SK-N-SH (cell line): ENCODE measurements around the gene TCF3. TPM values are rescaled to one million over a fixed set of nuclear protein-coding genes. Genes with fewer than 3 reads are reported as not detected.
"Not testable (repeated sequence)": the region's sequence is repeated elsewhere in the genome, so short reads cannot be mapped to it uniquely, and the experiment has no call there.

ENCODE experiments used
- CTCF ChIA-PET: fragments of 300-600, 350-600 bp; formaldehyde crosslinking; extraction: SDS; loops from one replicate; lab custom pipeline; 2021; lab: Yijun Ruan, JAX
- POLR2A ChIA-PET: fragments of 350-600 bp; sonication (Branson Sonifier 250); formaldehyde crosslinking; extraction: SDS; loops from one replicate; lab custom pipeline; 2020; ENCODE audit warnings: antibody characterized with exemption, inconsistent platforms; lab: Yijun Ruan, JAX
- DNase-seq: peaks from one replicate; pipeline ENCODE4 v3.0.0; 2012
- H2AFZ ChIP-seq: fragments of 200-600 bp; sonication (generic); 2 replicates; pipeline ENCODE4 v1.8.1; 2016; ENCODE audit warnings: antibody characterized with exemption, mild to moderate bottlenecking, low read depth
- H3F3A ChIP-seq: fragments of 200-600 bp; sonication (generic); replicated peaks from 2 replicates; pipeline ENCODE3; 2016; ENCODE audit warnings: antibody characterized with exemption, mild to moderate bottlenecking; ENCODE audit not compliant: insufficient read depth
- H3K27ac ChIP-seq, 2 experiments: fragments of 200-500 bp in 1 of 2; fragments of 200-600 bp in 1 of 2; sonication (Bioruptor generic) in 1 of 2; sonication (generic), shearing (Covaris generic) in 1 of 2; 2 replicates each; pipeline versions ENCODE4 v1.5.1 to v1.6.1; 2014 to 2016; ENCODE audit warnings: low read depth in 2 of 2, inconsistent platforms in 1 of 2, low read length in 1 of 2, mild to moderate bottlenecking in 1 of 2, mixed read lengths in 1 of 2
- H3K27me3 ChIP-seq: fragments of 200-600 bp; sonication (generic), shearing (Covaris generic); 2 replicates; pipeline ENCODE4 v1.6.1; 2016; ENCODE audit warnings: mixed run types; ENCODE audit not compliant: insufficient read depth
- H3K36me3 ChIP-seq, 2 experiments: fragments of 200-500 bp in 1 of 2; fragments of 200-600 bp in 1 of 2; sonication (Bioruptor generic) in 1 of 2; sonication (generic) in 1 of 2; replicated peaks in 1 of 2; 2 replicates each; pipeline versions ENCODE3 to v1.5.1; 2014 to 2016; ENCODE audit warnings: low read length in 1 of 2, mild to moderate bottlenecking in 1 of 2; ENCODE audit not compliant: insufficient read depth in 2 of 2, control insufficient read depth in 1 of 2
- H3K4me1 ChIP-seq, 2 experiments: fragments of 200-500 bp in 1 of 2; fragments of 200-600 bp in 1 of 2; sonication (Bioruptor generic) in 1 of 2; sonication (generic), shearing (Covaris generic) in 1 of 2; 2 replicates each; pipeline versions ENCODE4 v1.5.1 to v1.6.1; 2014 to 2016; ENCODE audit warnings: low read depth in 1 of 2, low read length in 1 of 2, mixed run types in 1 of 2; ENCODE audit not compliant: insufficient read depth in 2 of 2, control insufficient read depth in 1 of 2
- H3K4me2 ChIP-seq: fragments of 200-600 bp; sonication (generic), shearing (Covaris generic); 2 replicates; pipeline ENCODE4 v1.6.1; 2017; ENCODE audit warnings: mixed run types
- H3K4me3 ChIP-seq, 2 experiments: fragments of 200-500 bp in 1 of 2; fragments of 200-600 bp in 1 of 2; sonication (Bioruptor generic) in 1 of 2; sonication (generic), shearing (Covaris generic) in 1 of 2; 2 replicates each; pipeline versions ENCODE4 v1.5.1 to v1.8.1; 2014 to 2016; ENCODE audit warnings: low read depth in 2 of 2, inconsistent platforms in 1 of 2, low read length in 1 of 2, mild to moderate bottlenecking in 1 of 2, mixed read lengths in 1 of 2, moderate library complexity in 1 of 2
- H3K79me2 ChIP-seq: fragments of 200-600 bp; sonication (generic); 2 replicates; pipeline ENCODE4 v1.8.1; 2017; ENCODE audit warnings: mild to moderate bottlenecking; ENCODE audit not compliant: insufficient read depth
- H3K9ac ChIP-seq: fragments of 200-600 bp; sonication (generic); 2 replicates; pipeline ENCODE4 v1.6.1; 2017; ENCODE audit warnings: mixed run types
- H3K9me2 ChIP-seq: fragments of 200-600 bp; sonication (generic); 2 replicates; pipeline ENCODE4 v1.6.1; 2017; ENCODE audit warnings: mixed run types
- H3K9me3 ChIP-seq: fragments of 200-600 bp; sonication (generic); 2 replicates; pipeline ENCODE4 v1.6.1; 2017; ENCODE audit warnings: mixed run types, mild to moderate bottlenecking, moderate library complexity
- H4K20me1 ChIP-seq: fragments of 200-600 bp; sonication (generic); 2 replicates; pipeline ENCODE4 v1.6.1; 2017; ENCODE audit warnings: mild to moderate bottlenecking, mixed run types; ENCODE audit not compliant: insufficient read depth
- ELF1 ChIP-seq: IDR thresholded peaks from 2 replicates; pipeline ENCODE4 v1.4.0; 2012
- EP300 ChIP-seq, 2 experiments: IDR thresholded peaks; 2 replicates each; pipeline versions ENCODE4 v1.4.0 to v1.6.1; 2012; ENCODE audit warnings: borderline replicate concordance in 1 of 2, low read depth in 1 of 2, low read length in 1 of 2
- FOSL2 ChIP-seq: IDR thresholded peaks from 2 replicates; pipeline ENCODE4 v1.4.0; 2012; ENCODE audit warnings: low read depth, mild to moderate bottlenecking, moderate library complexity, borderline replicate concordance
- FOXM1 ChIP-seq: IDR thresholded peaks from 2 replicates; pipeline ENCODE4 v1.4.0; 2012; ENCODE audit warnings: low read depth, mild to moderate bottlenecking
- NFIC ChIP-seq: IDR thresholded peaks from 2 replicates; pipeline ENCODE4 v1.4.0; 2012; ENCODE audit warnings: borderline replicate concordance
- NRF1 ChIP-seq: IDR thresholded peaks from 2 replicates; pipeline ENCODE4 v1.6.1; 2012; ENCODE audit warnings: low read depth, mild to moderate bottlenecking, low read length
- RFX5 ChIP-seq: IDR thresholded peaks from 2 replicates; pipeline ENCODE4 v1.6.1; 2012; ENCODE audit warnings: mild to moderate bottlenecking, improper control_type of control experiment, low read length
- SMC3 ChIP-seq: IDR thresholded peaks from 2 replicates; pipeline ENCODE4 v1.6.1; 2012; ENCODE audit warnings: low read depth, low read length, improper control_type of control experiment
- TEAD4 ChIP-seq: IDR thresholded peaks from 2 replicates; pipeline ENCODE4 v1.4.0; 2012; ENCODE audit warnings: mild to moderate bottlenecking, borderline replicate concordance; ENCODE audit not compliant: insufficient read depth
- WGBS: methylation state at CpG from one replicate; pipeline ENCODE4 v1.1.6; 2017; ENCODE audit warnings: low lambda C conversion rate; 5-methylcytosine and 5-hydroxymethylcytosine counted together
- polyA plus RNA-seq, 3 experiments: library from polyadenylated mRNA; depleted of rRNA; stranded (reverse); fragments of >200 nt; gene quantifications; 2 replicates each; pipeline ENCODE4 v1.2.3, GENCODE V29; 2012
- TF ChIP-seq, protein P1 (sequence below): fragments of 200-600 bp; sonication (generic); IDR thresholded peaks from 2 replicates; pipeline ENCODE4 v1.6.1; 2017; ENCODE audit warnings: antibody characterized with exemption, mild to moderate bottlenecking, moderate library complexity

The TCF3 gene
- polyA plus RNA-seq, 1 of the 3 experiments (the other 2 are of a cell fraction), result 104 TPM

DNA sequence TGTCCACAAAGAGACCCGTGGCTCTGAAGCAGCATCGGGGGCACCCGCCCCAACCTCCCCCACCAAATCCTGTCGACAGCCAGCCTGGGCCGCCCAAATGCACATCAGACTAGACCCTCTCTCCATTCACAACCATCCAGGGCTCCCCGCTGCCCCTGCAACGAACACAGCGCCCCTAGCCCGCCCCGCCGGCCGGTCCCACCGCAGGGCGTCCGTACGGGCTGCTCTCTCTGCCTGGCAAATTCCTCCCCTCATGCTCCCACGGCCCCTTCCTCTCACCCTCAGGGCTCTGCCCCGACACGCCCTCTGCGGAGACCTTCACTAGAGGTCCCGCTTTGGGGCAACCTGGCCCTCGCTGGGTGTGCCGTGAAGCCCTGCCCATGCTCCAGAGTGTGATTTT, 7.1 kb downstream of the TCF3 start:
- TF ChIP-seq, protein P1, sequence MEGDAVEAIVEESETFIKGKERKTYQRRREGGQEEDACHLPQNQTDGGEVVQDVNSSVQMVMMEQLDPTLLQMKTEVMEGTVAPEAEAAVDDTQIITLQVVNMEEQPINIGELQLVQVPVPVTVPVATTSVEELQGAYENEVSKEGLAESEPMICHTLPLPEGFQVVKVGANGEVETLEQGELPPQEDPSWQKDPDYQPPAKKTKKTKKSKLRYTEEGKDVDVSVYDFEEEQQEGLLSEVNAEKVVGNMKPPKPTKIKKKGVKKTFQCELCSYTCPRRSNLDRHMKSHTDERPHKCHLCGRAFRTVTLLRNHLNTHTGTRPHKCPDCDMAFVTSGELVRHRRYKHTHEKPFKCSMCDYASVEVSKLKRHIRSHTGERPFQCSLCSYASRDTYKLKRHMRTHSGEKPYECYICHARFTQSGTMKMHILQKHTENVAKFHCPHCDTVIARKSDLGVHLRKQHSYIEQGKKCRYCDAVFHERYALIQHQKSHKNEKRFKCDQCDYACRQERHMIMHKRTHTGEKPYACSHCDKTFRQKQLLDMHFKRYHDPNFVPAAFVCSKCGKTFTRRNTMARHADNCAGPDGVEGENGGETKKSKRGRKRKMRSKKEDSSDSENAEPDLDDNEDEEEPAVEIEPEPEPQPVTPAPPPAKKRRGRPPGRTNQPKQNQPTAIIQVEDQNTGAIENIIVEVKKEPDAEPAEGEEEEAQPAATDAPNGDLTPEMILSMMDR, result no peak
- TF ChIP-seq SMC3 (no peak), NFIC (no peak)
- Histone ChIP-seq H3K9ac (no peak overlapping the region), H3K27me3 (no peaks in the 10 kb centered on the region), H3F3A (peaks cover 7% of the 10 kb centered on the region), H2AFZ (no peak overlapping the region), H3K4me1 (peaks cover 0 to 2% of the 10 kb centered on the region in 2 experiments; a peak in 1 of 4 replicates), H3K36me3 (peaks cover 17 to 50% of the 10 kb centered on the region in 2 experiments), H3K4me3 (no peak overlapping the region), H3K79me2 (peaks cover 59% of the 10 kb centered on the region), H3K4me2 (no peak overlapping the region), H4K20me1 (peaks cover 56% of the 10 kb centered on the region), H3K27ac (no peak overlapping the region), H3K9me2 (no peaks in the 10 kb centered on the region), H3K9me3 (no peaks in the 10 kb centered on the region)
- POLR2A ChIA-PET, result no interaction called here
- over 99% methylated on average over 17 of the region's 23 CpGs for WGBS
- CTCF ChIA-PET, result no interaction called here
- no peak for DNase-seq

DNA sequence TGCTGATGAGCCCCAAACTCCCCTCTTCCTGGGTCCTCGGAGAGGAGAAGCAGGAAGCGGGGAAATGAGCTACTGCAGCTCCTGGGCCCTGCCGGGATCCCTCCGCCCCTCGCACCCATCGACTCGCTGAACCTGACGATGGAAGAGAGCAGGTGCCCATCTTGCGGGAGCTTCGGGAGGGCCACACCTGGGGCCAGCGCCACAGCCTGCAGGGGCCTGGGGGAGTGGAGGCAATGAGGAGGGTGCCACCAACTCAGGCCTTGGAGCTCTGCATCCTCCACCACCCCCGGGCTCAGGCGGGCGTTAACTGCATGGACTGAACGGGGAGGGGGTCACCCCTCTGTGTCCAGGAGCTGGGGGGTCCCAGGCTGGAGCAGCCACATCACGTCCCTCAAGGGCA, 8.3 kb downstream of the TCF3 start:
- peaks cover 4% of the 10 kb centered on the region for H3F3A ChIP-seq
- H3K27me3 ChIP-seq, result no peaks in the 10 kb centered on the region
- H3K9ac ChIP-seq, result no peak overlapping the region
- CTCF ChIA-PET, result interaction anchor here (0.8 kb wide), 1 partner anchor 138 kb away, joined by 3 read pairs; no protein-coding TSS in a partner anchor
- H3K9me2 ChIP-seq, result no peaks in the 10 kb centered on the region
- peaks cover 59% of the 10 kb centered on the region for H3K79me2 ChIP-seq
- H3K4me1 ChIP-seq, result no peaks in the 10 kb centered on the region; a peak in 1 of 4 replicates
- peaks cover 44% of the 10 kb centered on the region for H4K20me1 ChIP-seq
- POLR2A ChIA-PET, result no interaction called here
- TF ChIP-seq NRF1 (no peak), TEAD4 (no peak), RFX5 (no peak), FOXM1 (no peak), EP300 (IDR thresholded peaks at IDR 0.05; ENCODE audit: borderline replicate concordance in 1 of 2, low read depth in 1 of 2, low read length in 1 of 2) (no peak), FOSL2 (no peak), ELF1 (no peak), NFIC (no peak)
- no peak overlapping the region for H2AFZ ChIP-seq
- no peak overlapping the region for H3K27ac ChIP-seq
- no peak for DNase-seq
- no peak overlapping the region for H3K4me2 ChIP-seq
- no peaks in the 10 kb centered on the region for H3K9me3 ChIP-seq
- H3K36me3 ChIP-seq, result peaks cover 14 to 54% of the 10 kb centered on the region in 2 experiments
- WGBS, result 96% methylated on average over 13 of the region's 16 CpGs
- H3K4me3 ChIP-seq, result no peak overlapping the region

DNA sequence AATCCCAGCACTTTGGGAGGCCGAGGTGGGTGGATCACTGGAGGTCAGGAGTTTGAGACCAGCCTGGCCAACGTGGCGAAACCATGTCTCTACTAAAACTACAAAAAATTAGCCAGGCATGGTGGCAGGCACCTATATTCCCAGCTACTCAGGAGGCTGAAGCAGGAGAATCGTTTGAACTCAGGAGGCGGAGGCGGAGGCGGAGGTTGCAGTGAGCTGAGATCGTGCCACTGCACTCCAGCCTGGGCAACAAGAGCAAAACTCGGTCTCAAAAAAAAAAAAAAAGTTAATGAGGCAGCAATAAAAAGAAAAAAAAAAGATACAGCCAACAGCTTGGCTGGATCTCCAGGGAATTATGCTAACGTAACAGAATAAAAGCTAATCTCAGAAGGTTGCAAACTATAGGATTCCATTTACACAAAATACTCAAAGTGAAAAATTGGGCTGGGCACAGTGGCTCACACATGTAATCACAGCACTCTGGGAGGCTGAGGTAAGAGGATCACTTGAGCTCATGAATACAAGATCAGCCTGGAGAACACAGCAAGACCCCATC, 11.4 kb downstream of the TCF3 start:
- H3K4me1 ChIP-seq, H3K9me2 ChIP-seq, H3F3A ChIP-seq, H3K4me2 ChIP-seq, H3K9ac ChIP-seq, H3K9me3 ChIP-seq, H3K27ac ChIP-seq, H3K27me3 ChIP-seq, H3K4me3 ChIP-seq, H2AFZ ChIP-seq, DNase-seq, POLR2A ChIA-PET: not testable (repeated sequence)
- H3K79me2 ChIP-seq, result peaks cover 63% of the 10 kb centered on the region
- WGBS, result 96% methylated on average over 10 of the region's 10 CpGs
- H4K20me1 ChIP-seq, result peaks cover 29% of the 10 kb centered on the region; the same call in 1 of the 2 replicates
- peaks cover 30 to 36% of the 10 kb centered on the region in 2 experiments for H3K36me3 ChIP-seq
- CTCF ChIA-PET, result interaction anchor here (0.8 to 1.8 kb wide), 3 partner anchors 9 to 35 kb away, joined by 3 to 6 read pairs (median 4); no protein-coding TSS in a partner anchor
